Stomach (tissue), 4 donors: ENCODE measurements around the gene DOK5.

ENCODE experiments used
- POLR2A ChIP-seq, 4 donors: fragments of 450-650 bp; IDR thresholded peaks; one replicate each; pipeline ENCODE4 v1.6.1; 2016; ENCODE audit warnings: antibody characterized with exemption in 4 of 4, control low read depth in 2 of 4, mild to moderate bottlenecking in 1 of 4, moderate library complexity in 1 of 4
- POLR2AphosphoS5 ChIP-seq, 3 donors: sonication (generic); formaldehyde crosslinking; IDR thresholded peaks; one replicate each; pipeline ENCODE4 v1.6.1; 2016; ENCODE audit warnings: antibody characterized with exemption in 3 of 3

- TF ChIP-seq POLR2A (IDR thresholded peaks at IDR 0.05) (no peak), POLR2AphosphoS5 (IDR thresholded peaks at IDR 0.05) (no peak)
Observed at GRCh38 chr20:54650052-54650719, 174.8 kb downstream of the DOK5 start.
